IMR-90 (cell line): ENCODE data around the gene CYRIA.

Experiments
- CTCF ChIP-seq: conservative IDR thresholded peaks from 2 replicates; pipeline ENCODE4 v1.5.1; 2012; ENCODE audit warnings: mild to moderate bottlenecking, low read depth, low read length, improper control_type of control experiment
- POLR2A ChIP-seq: IDR thresholded peaks from 2 replicates; pipeline ENCODE4 v1.6.1; 2012; ENCODE audit warnings: mild to moderate bottlenecking, low read depth, low read length
- RAD21 ChIP-seq: IDR thresholded peaks from 2 replicates; pipeline ENCODE4 v1.6.1; 2012; ENCODE audit warnings: low read length, improper control_type of control experiment

GRCh38 chr2:16655905-16656642, 9.6 kb downstream of the CYRIA start:
- TF ChIP-seq CTCF (no peak), POLR2A (no peak), RAD21 (no peak)
